Neuron (in vitro differentiated cells): ENCODE data around the gene SDK2.

Source experiments
- H2AFZ ChIP-seq: one replicate; pipeline ENCODE4 v1.6.1; 2013; ENCODE audit warnings: low read depth, mild to moderate bottlenecking, inconsistent platforms, low read length, moderate library complexity
- H3K27me3 ChIP-seq: one replicate; pipeline ENCODE4 v1.6.1; 2013; ENCODE audit warnings: low read length; ENCODE audit not compliant: insufficient read depth
- H3K36me3 ChIP-seq: one replicate; pipeline ENCODE4 v1.6.1; 2013; ENCODE audit warnings: low read length; ENCODE audit not compliant: insufficient read depth
- H3K4me1 ChIP-seq: one replicate; pipeline ENCODE4 v1.6.1; 2013; ENCODE audit warnings: low read length; ENCODE audit not compliant: insufficient read depth
- H3K4me3 ChIP-seq: 2 replicates; pipeline ENCODE4 v1.5.1; 2013; ENCODE audit warnings: mild to moderate bottlenecking, low read length, moderate library complexity
- H3K9me3 ChIP-seq: one replicate; pipeline ENCODE4 v1.6.1; 2013; ENCODE audit warnings: low read length

Gene SDK2

GRCh38 chr17:73667181-73667959 lies 23.1 kb upstream of the SDK2 start:
- H3K36me3 ChIP-seq, result no peaks in the 10 kb centered on the region
- no peaks in the 10 kb centered on the region for H3K27me3 ChIP-seq
- H3K4me3 ChIP-seq, result no peak overlapping the region
- no peaks in the 10 kb centered on the region for H3K4me1 ChIP-seq
- no peak overlapping the region for H2AFZ ChIP-seq
- H3K9me3 ChIP-seq, result peaks cover 2% of the 10 kb centered on the region

GRCh38 chr17:73663614-73664013 lies 19.4 kb upstream of the SDK2 start:
- no peaks in the 10 kb centered on the region for H3K36me3 ChIP-seq
- no peaks in the 10 kb centered on the region for H3K4me1 ChIP-seq
- no peaks in the 10 kb centered on the region for H3K27me3 ChIP-seq
- no peak overlapping the region for H3K4me3 ChIP-seq
- H2AFZ ChIP-seq, result no peak overlapping the region
- no peaks in the 10 kb centered on the region for H3K9me3 ChIP-seq

DNA sequence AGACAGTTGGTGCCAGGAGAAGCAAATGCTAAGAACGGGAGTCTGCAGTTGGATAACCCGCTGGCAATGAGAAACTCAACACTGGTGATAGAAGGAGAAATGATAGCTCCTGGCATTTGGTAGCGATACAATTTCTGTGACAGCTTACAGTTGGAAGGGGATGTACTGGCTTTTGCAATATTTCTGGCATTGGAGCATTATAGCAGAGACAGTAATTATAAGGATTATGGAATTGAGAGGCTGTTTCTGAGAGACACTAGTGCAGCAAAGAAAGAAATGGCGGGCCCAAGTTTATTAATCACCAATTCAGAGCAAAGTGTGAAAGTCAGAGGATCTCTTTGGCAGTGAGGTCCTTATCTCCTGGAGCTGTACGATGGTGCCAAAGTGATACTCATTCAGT lies 16.1 kb upstream of the SDK2 start:
- Histone ChIP-seq H3K4me3 (no peak overlapping the region), H3K4me1 (no peaks in the 10 kb centered on the region), H3K27me3 (no peaks in the 10 kb centered on the region), H3K9me3 (no peaks in the 10 kb centered on the region), H2AFZ (no peak overlapping the region), H3K36me3 (no peaks in the 10 kb centered on the region)

DNA sequence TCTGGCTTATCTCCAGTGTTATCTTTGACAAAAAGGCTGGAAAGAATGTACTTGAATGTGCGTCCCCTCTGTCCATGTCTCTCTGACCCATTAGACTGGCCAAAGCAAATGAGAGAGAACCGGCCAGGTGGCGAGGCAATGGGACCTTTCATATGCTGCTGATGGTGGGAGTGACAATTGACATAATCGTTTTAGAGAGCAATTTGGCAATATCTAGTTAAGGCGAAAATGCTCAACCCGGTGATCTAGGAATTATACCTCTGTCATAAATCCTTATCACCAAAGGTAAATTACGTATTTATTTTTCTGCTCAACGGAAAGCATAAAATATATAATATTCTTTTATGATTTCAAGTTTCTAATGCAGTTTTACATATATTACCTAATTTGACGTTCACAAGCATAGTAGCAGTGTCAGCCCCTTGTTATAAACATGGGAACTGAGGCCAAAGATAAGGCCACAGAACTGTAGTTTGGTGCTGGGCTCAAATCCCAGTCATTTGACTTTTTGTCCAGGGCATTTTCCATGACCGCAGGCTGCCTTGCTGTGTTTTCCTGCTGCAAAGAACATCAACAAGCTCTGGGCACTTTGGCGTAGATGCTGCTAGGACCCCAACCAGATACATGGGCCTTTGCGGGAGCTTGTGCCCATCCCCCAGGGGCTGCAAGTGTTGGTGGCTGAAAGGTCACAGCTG lies 14.7 kb upstream of the SDK2 start:
- H2AFZ ChIP-seq, result no peak overlapping the region
- peaks cover 3% of the 10 kb centered on the region for H3K9me3 ChIP-seq
- H3K27me3 ChIP-seq, result no peaks in the 10 kb centered on the region
- H3K36me3 ChIP-seq, result no peaks in the 10 kb centered on the region
- no peak overlapping the region for H3K4me3 ChIP-seq
- no peaks in the 10 kb centered on the region for H3K4me1 ChIP-seq

- H2AFZ ChIP-seq, result no peak overlapping the region
Observed at GRCh38 chr17:73657473-73658116, 13.3 kb upstream of the SDK2 start.

DNA sequence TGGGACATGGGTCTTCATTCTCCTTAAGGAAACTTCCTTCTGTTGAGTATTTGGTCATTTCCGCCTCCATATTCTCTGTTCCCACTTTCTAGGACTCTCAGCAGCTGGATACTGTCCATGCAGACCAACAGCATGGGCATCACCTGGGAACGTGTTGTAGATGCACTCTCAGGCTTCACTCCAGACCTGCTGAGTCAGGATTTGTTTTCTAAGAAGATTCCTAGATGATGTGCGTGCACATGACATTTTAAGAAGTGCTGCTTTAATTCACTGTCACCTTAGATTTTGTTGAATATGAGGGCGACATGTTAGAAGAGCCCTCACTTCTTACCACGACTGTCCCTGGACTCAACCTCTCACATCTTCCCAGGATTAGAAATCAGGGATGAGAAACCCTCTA lies 10.0 kb upstream of the SDK2 start:
- no peaks in the 10 kb centered on the region for H3K4me1 ChIP-seq
- H3K36me3 ChIP-seq, result no peaks in the 10 kb centered on the region
- H3K4me3 ChIP-seq, result no peak overlapping the region
- H2AFZ ChIP-seq, result no peak overlapping the region
- peaks cover 8% of the 10 kb centered on the region for H3K9me3 ChIP-seq
- H3K27me3 ChIP-seq, result no peaks in the 10 kb centered on the region

More at GRCh38 chr17:73657473-73658116, 13.3 kb upstream of the SDK2 start:
- H3K27me3 ChIP-seq, result no peaks in the 10 kb centered on the region
- H3K36me3 ChIP-seq, result no peaks in the 10 kb centered on the region
- no peak overlapping the region for H3K4me3 ChIP-seq
- peaks cover 8% of the 10 kb centered on the region for H3K9me3 ChIP-seq
- no peaks in the 10 kb centered on the region for H3K4me1 ChIP-seq

GRCh38 chr17:73653810-73654209 lies 9.6 kb upstream of the SDK2 start:
- H3K4me3 ChIP-seq, result no peak overlapping the region
- peaks cover 8% of the 10 kb centered on the region for H3K9me3 ChIP-seq
- H3K36me3 ChIP-seq, result no peaks in the 10 kb centered on the region
- H3K27me3 ChIP-seq, result no peaks in the 10 kb centered on the region
- no peaks in the 10 kb centered on the region for H3K4me1 ChIP-seq
- no peak overlapping the region for H2AFZ ChIP-seq

- no peaks in the 10 kb centered on the region for H3K36me3 ChIP-seq
- no peak overlapping the region for H3K4me3 ChIP-seq
- H3K9me3 ChIP-seq, result peaks cover 8% of the 10 kb centered on the region
- no peaks in the 10 kb centered on the region for H3K4me1 ChIP-seq
- H3K27me3 ChIP-seq, result no peaks in the 10 kb centered on the region
- no peak overlapping the region for H2AFZ ChIP-seq
Observed at GRCh38 chr17:73652886-73653480, 8.7 kb upstream of the SDK2 start.

- Histone ChIP-seq H3K4me1 (peaks cover 7% of the 10 kb centered on the region), H3K9me3 (peaks cover 8% of the 10 kb centered on the region), H2AFZ (no peak overlapping the region), H3K4me3 (no peak overlapping the region), H3K27me3 (no peaks in the 10 kb centered on the region), H3K36me3 (no peaks in the 10 kb centered on the region)
Observed at GRCh38 chr17:73650617-73651200, 6.5 kb upstream of the SDK2 start.

DNA sequence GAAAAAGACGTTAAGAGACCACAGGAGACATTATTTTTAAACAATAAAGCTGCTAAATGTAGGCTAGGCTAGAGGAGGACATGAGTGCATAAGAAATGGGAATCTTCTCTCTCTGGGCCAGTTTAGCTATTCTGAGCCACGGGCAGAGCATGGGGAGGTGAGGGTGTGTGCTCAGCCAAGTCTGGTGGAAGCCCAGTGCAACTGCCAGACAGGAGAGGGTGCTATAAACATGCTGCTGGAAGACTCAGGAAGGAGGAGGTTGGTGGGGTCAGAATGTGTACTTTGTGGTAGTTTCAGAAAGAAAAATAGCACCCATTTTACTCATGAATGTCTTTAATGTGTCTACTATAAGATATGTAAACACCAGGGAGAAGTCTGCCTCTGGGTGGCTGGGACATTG lies 5.9 kb upstream of the SDK2 start:
- Histone ChIP-seq H2AFZ (no peak overlapping the region), H3K9me3 (peaks cover 8% of the 10 kb centered on the region), H3K27me3 (no peaks in the 10 kb centered on the region), H3K4me1 (peaks cover 10% of the 10 kb centered on the region), H3K4me3 (no peak overlapping the region), H3K36me3 (no peaks in the 10 kb centered on the region)

- Histone ChIP-seq H3K4me1 (peaks cover 10% of the 10 kb centered on the region), H3K27me3 (no peaks in the 10 kb centered on the region), H3K9me3 (peaks cover 6% of the 10 kb centered on the region), H3K4me3 (no peak overlapping the region), H2AFZ (no peak overlapping the region), H3K36me3 (no peaks in the 10 kb centered on the region)
Observed at GRCh38 chr17:73648974-73649373, 4.7 kb upstream of the SDK2 start.

DNA sequence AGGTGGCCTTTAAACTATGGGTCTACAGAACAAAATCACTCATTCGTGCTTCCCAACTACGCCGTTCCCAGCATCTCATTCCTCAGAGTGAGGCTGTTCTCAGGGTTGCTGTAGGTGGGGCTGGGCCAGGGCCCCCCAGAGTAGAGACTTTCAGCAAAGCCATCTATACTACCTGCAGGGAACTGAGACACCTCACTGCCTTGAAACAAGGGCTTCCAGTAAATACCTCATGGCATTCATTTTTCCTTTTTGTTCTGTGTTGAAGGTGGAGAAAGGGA lies 4.2 kb upstream of the SDK2 start:
- peaks cover 5% of the 10 kb centered on the region for H3K9me3 ChIP-seq
- H3K36me3 ChIP-seq, result no peaks in the 10 kb centered on the region
- no peak overlapping the region for H3K4me3 ChIP-seq
- peaks cover 10% of the 10 kb centered on the region for H3K4me1 ChIP-seq
- no peak overlapping the region for H2AFZ ChIP-seq
- H3K27me3 ChIP-seq, result no peaks in the 10 kb centered on the region
